HepG2 (cell line): ENCODE measurements around the gene KCTD13. TPM values are rescaled to one million over a fixed set of nuclear protein-coding genes. Genes with fewer than 3 reads are reported as not detected.

Experiments used
- ATAC-seq: fragments of 200-7000 bp; cut with Tn5 transposase; 3 replicates; pipeline ENCODE4 v1.9.1; 2020; ENCODE audit warnings: mild to moderate bottlenecking, moderate library complexity
- BruUV-seq: library from RNA; stranded (reverse); fragments of 400-500 nt; replicated peaks from 2 replicates; lab custom pipeline; 2021; lab: Mats Ljungman, UMichigan
- CTCF ChIA-PET: fragments of 300-600 bp; formaldehyde crosslinking; extraction: SDS; loops from one replicate; lab custom pipeline; 2021; ENCODE audit warnings: low total read pairs, inconsistent platforms, low intra/inter-chr PET ratio; lab: Yijun Ruan, JAX
- POLR2A ChIA-PET: fragments of 350-600 bp; sonication (Branson Sonifier 250); formaldehyde crosslinking; loops from one replicate; lab custom pipeline; 2020; ENCODE audit warnings: antibody characterized with exemption, inconsistent platforms; lab: Yijun Ruan, JAX
- DNase-seq: peaks from one replicate; pipeline ENCODE4 v3.0.0-alpha.2; 2015; ENCODE audit warnings: low spot score
- FAIRE-seq: peaks from 3 replicates; lab custom pipeline; 2011; peaks lifted over from hg19 to GRCh38; lab: Jason Lieb, UNC
- H2AFZ ChIP-seq: one replicate; pipeline ENCODE4 v1.6.1; 2011; ENCODE audit warnings: low read length, inconsistent platforms
- H3K27ac ChIP-seq: fragments of 300-600 bp; 3 replicates; pipeline ENCODE4 v1.8.0; 2011; ENCODE audit warnings: mixed run types, mild to moderate bottlenecking, mixed read lengths, low read length, inconsistent platforms; ENCODE audit not compliant: insufficient read depth; ENCODE audit errors: extremely low read length
- H3K27me3 ChIP-seq, 2 experiments: fragments of 200-600 bp in 1 of 2; 2 replicates in 1 of 2; 3 replicates in 1 of 2; pipeline versions ENCODE4 v1.6.0 to v1.8.0; 2011; ENCODE audit warnings: low read length in 2 of 2, mild to moderate bottlenecking in 2 of 2, moderate library complexity in 2 of 2, inconsistent platforms in 1 of 2; ENCODE audit not compliant: insufficient read depth in 2 of 2, control insufficient read depth in 1 of 2
- H3K36me3 ChIP-seq, 2 experiments: fragments of 200-600 bp in 1 of 2; replicated peaks in 1 of 2; 2 replicates in 1 of 2; 3 replicates in 1 of 2; pipeline versions ENCODE4 v1.5.1 to v1.8.0; 2011; ENCODE audit warnings: low read length in 2 of 2, inconsistent platforms in 1 of 2; ENCODE audit not compliant: insufficient read depth in 2 of 2, control insufficient read depth in 1 of 2
- H3K4me1 ChIP-seq: 2 replicates; pipeline ENCODE4 v1.5.1; 2012; ENCODE audit warnings: low read length, inconsistent platforms; ENCODE audit not compliant: insufficient read depth
- H3K4me2 ChIP-seq: 2 replicates; pipeline ENCODE4 v1.6.0; 2011; ENCODE audit warnings: low read depth, low read length, inconsistent platforms
- H3K4me3 ChIP-seq, 3 experiments: fragments of 200-600 bp in 1 of 3; sonication (generic), shearing (Covaris generic) in 1 of 3; replicated peaks in 1 of 3; 2 replicates each; pipeline ENCODE4 v1.5.1; 2011 to 2016; ENCODE audit warnings: low read length in 3 of 3, inconsistent platforms in 2 of 3, low read depth in 2 of 3, mild to moderate bottlenecking in 2 of 3, control low read depth in 1 of 3, mixed read lengths in 1 of 3; ENCODE audit not compliant: insufficient read depth in 1 of 3
- H3K79me2 ChIP-seq: one replicate; pipeline ENCODE4 v1.6.1; 2011; ENCODE audit warnings: low read length, inconsistent platforms; ENCODE audit not compliant: insufficient read depth
- H3K9ac ChIP-seq: 2 replicates; pipeline ENCODE4 v1.6.0; 2011; ENCODE audit warnings: mild to moderate bottlenecking, low read depth, low read length, inconsistent platforms; ENCODE audit not compliant: insufficient read depth
- H3K9me3 ChIP-seq: 2 replicates; pipeline ENCODE4 v1.5.1; 2012; ENCODE audit warnings: mild to moderate bottlenecking, low read length
- H4K20me1 ChIP-seq: 2 replicates; pipeline ENCODE4 v1.6.0; 2011; ENCODE audit warnings: inconsistent platforms, mild to moderate bottlenecking, low read length, moderate library complexity; ENCODE audit not compliant: insufficient read depth
- CENPT ChIP-seq: sonication (generic); formaldehyde crosslinking; IDR thresholded peaks from 2 replicates; pipeline ENCODE4 v1.8.0; 2022; ENCODE audit warnings: low read depth, mild to moderate bottlenecking, moderate library complexity, missing genetic modification reagents
- CENPX ChIP-seq: sonication (generic); formaldehyde crosslinking; IDR thresholded peaks from 2 replicates; pipeline ENCODE4 v1.9.0; 2021; ENCODE audit warnings: mild to moderate bottlenecking, missing genetic modification reagents, moderate library complexity
- MAZ ChIP-seq, 2 experiments: sonication (generic) in 1 of 2; formaldehyde crosslinking in 1 of 2; IDR thresholded peaks; 2 replicates each; pipeline versions ENCODE4 v1.5.0 to v1.6.1; 2012 to 2020; ENCODE audit warnings: low read depth in 2 of 2, mild to moderate bottlenecking in 2 of 2, borderline replicate concordance in 1 of 2, improper control_type of control experiment in 1 of 2, low read length in 1 of 2, missing genetic modification reagents in 1 of 2, moderate library complexity in 1 of 2
- MIER2 ChIP-seq: IDR thresholded peaks from 2 replicates; pipeline ENCODE4 v1.6.1; 2016; ENCODE audit warnings: missing biosample characterization, missing genetic modification reagents
- MXD4 ChIP-seq: IDR thresholded peaks from 2 replicates; pipeline ENCODE4 v1.6.1; 2016; ENCODE audit warnings: mild to moderate bottlenecking, missing biosample characterization, missing genetic modification reagents
- PATZ1 ChIP-seq: sonication (generic); formaldehyde crosslinking; IDR thresholded peaks from 2 replicates; pipeline ENCODE4 v1.4.0; 2020; ENCODE audit warnings: missing genetic modification reagents
- PHF21A ChIP-seq: sonication (generic); formaldehyde crosslinking; IDR thresholded peaks from 2 replicates; pipeline ENCODE4 v1.5.0; 2020; ENCODE audit warnings: mild to moderate bottlenecking, missing genetic modification reagents
- SAFB2 ChIP-seq: sonication (generic); formaldehyde crosslinking; IDR thresholded peaks from 2 replicates; pipeline ENCODE4 v1.5.1; 2020; ENCODE audit warnings: missing genetic modification reagents, low read depth, mild to moderate bottlenecking, borderline replicate concordance
- SMARCC2 ChIP-seq: fragments of 450-650 bp; IDR thresholded peaks from 2 replicates; pipeline ENCODE4 v1.6.1; 2017; ENCODE audit warnings: antibody characterized with exemption, mild to moderate bottlenecking
- SRSF1 ChIP-seq: fragments of 200-400 bp; formaldehyde crosslinking; optimal IDR thresholded peaks from 2 replicates; pipeline ENCODE3; 2017; ENCODE audit warnings: mild to moderate bottlenecking, low read depth, low read length, moderate library complexity
- ZBTB10 ChIP-seq: sonication (generic); formaldehyde crosslinking; IDR thresholded peaks from 2 replicates; pipeline ENCODE4 v1.4.0; 2020; ENCODE audit warnings: missing genetic modification reagents, borderline replicate concordance
- ZFP36L2 ChIP-seq: sonication (generic); formaldehyde crosslinking; IDR thresholded peaks from 2 replicates; pipeline ENCODE4 v1.4.0; 2020; ENCODE audit warnings: missing genetic modification reagents
- ZNF264 ChIP-seq: sonication (generic); formaldehyde crosslinking; IDR thresholded peaks from 2 replicates; pipeline ENCODE4 v1.4.0; 2020; ENCODE audit warnings: missing genetic modification reagents
- ZNF512B ChIP-seq: sonication (generic); formaldehyde crosslinking; IDR thresholded peaks from 2 replicates; pipeline ENCODE4 v1.5.1; 2020; ENCODE audit warnings: missing genetic modification reagents, mild to moderate bottlenecking, borderline replicate concordance
- WGBS: methylation state at CpG from one replicate; pipeline ENCODE4 v1.1.6; 2017; ENCODE audit warnings: low lambda C conversion rate; 5-methylcytosine and 5-hydroxymethylcytosine counted together
- in situ Hi-C: cut with HindIII; loops from 2 replicates; pipeline ENCODE4 v1.10.0; 2017; ENCODE audit warnings: low pct_unique_long_range_greater_than_20kb; ENCODE audit not compliant: extremely low pct_ligation_motif_present
- intact Hi-C: fragments of 100-400 bp; cut with micrococcal nuclease; formaldehyde crosslinking; loops from one replicate; pipeline ENCODE4 v1.10.0; 2022; ENCODE audit not compliant: unreplicated experiment
- polyA plus RNA-seq, 8 experiments: library from polyadenylated mRNA; depleted of rRNA in 3 of 8; stranded (reverse) in 7 of 8; unstranded in 1 of 8; fragments of >200 nt; fragmentation: Illumina TruSeq in 4 of 8; extraction: Trizol in 4 of 8; gene quantifications; 2 replicates each; pipeline versions ENCODE4 v1.2.1 to v1.2.3, GENCODE V29; 2011 to 2016; ENCODE audit warnings: low read depth in 4 of 8, missing spikeins in 1 of 8, mixed read lengths in 1 of 8; ENCODE audit not compliant: insufficient read depth in 1 of 8
- total RNA-seq, 5 experiments: library from RNA; depleted of rRNA; stranded (reverse); fragments of >200 nt; fragmentation: Illumina TruSeq; extraction: Trizol; gene quantifications; 2 replicates each; pipeline ENCODE4 v1.2.3, GENCODE V29; 2016; ENCODE audit warnings: low read depth in 1 of 5

KCTD13 gene
- total and polyA plus RNA-seq, 2 of the 13 experiments (the other 11 are each of a cell fraction or from before 2014, with no cell fraction given) = 6.3 to 14.7 TPM

GRCh38 chr16:29901607-29901945, 24.4 kb downstream of the KCTD13 start (continued):
- no peak for TF ChIP-seq PATZ1
- TF ChIP-seq SRSF1 = no peak
- no peak for TF ChIP-seq ZFP36L2
- no peak for TF ChIP-seq MIER2 (CRISPR knock-in tag)

- Histone ChIP-seq H3K4me2 (peak overlapping the region; percentile 99), H3K9ac (peak overlapping the region; percentile 83), H3K27ac (peak overlapping the region; percentile 71), H3K4me1 (peaks cover 45% of the 10 kb centered on the region), H3K9me3 (no peaks in the 10 kb centered on the region), H4K20me1 (peaks cover 5% of the 10 kb centered on the region; the same call in 1 of the 2 replicates), H3K27me3 (no peaks in the 10 kb centered on the region; a peak in 1 of 5 replicates), H2AFZ (no peak overlapping the region), H3K36me3 (peaks cover 1 to 10% of the 10 kb centered on the region in 2 experiments; a peak in 2 of 5 replicates), H3K79me2 (peaks cover 19% of the 10 kb centered on the region), H3K4me3 (peak overlapping the region; percentile 84 to 99 (median 86))
- FAIRE-seq (no peak), ATAC-seq (peak; percentile 43), DNase-seq (no peak)
- in situ Hi-C loops (no loop called here), intact Hi-C loops (loop anchor here (2.0 to 5.0 kb wide), 2 partner anchors 38 to 61 kb away; partner anchors contain the start of genes CDIPT and TMEM219)
- ChIA-PET CTCF (no interaction called here), POLR2A (interaction anchor here (0.8 to 3.8 kb wide), 25 partner anchors 9 to 221 kb away, joined by 3 to 68 read pairs (median 7); partner anchors contain the start of genes ALDOA, CDIPT, KCTD13 and KIF22)
- TSS peak; percentile 87 for BruUV-seq
- 4% methylated on average over 17 of the region's 31 CpGs for WGBS
- no peak for TF ChIP-seq MAZ (IDR thresholded peaks at IDR 0.05; ENCODE audit: borderline replicate concordance, low read depth, low read length)
- TF ChIP-seq MAZ (CRISPR knock-in tag; IDR thresholded peaks at IDR 0.05; ENCODE audit: low read depth) = peak; percentile 47; the same call in 1 of the 2 replicates
- TF ChIP-seq SAFB2 (CRISPR knock-in tag) = no peak
- no peak for TF ChIP-seq PHF21A (CRISPR knock-in tag)
- no peak for TF ChIP-seq CENPT
- TF ChIP-seq MXD4 = no peak; the same call in 1 of the 2 replicates
- TF ChIP-seq CENPX (CRISPR knock-in tag) = no peak
- TF ChIP-seq ZNF512B (CRISPR knock-in tag) = peak; percentile 47; the same call in 1 of the 2 replicates
- TF ChIP-seq SMARCC2 = no peak
- TF ChIP-seq ZBTB10 (CRISPR knock-in tag) = peak; percentile 66; the same call in 1 of the 2 replicates
- TF ChIP-seq ZNF264 (CRISPR knock-in tag) = no peak
Observed at GRCh38 chr16:29900888-29901606, 25.0 kb downstream of the KCTD13 start.
